Liver (tissue), 3 donors: ENCODE results near the gene TMEM187.

Source experiments
- ATF3 ChIP-seq: IDR thresholded peaks from 2 replicates; pipeline ENCODE4 v1.6.1; 2016; ENCODE audit warnings: antibody characterized with exemption
- CTCF ChIP-seq: fragments of 150-350 bp; IDR thresholded peaks from 2 replicates; pipeline ENCODE4 v1.5.1; 2017; ENCODE audit warnings: improper control_type of control experiment, low read depth, low read length; ENCODE audit not compliant: missing input control
- EGR1 ChIP-seq, 2 donors: IDR thresholded peaks; 2 replicates each; pipeline ENCODE4 v1.6.1; 2016 to 2018; ENCODE audit warnings: antibody characterized with exemption in 2 of 2, low read depth in 2 of 2
- GABPA ChIP-seq, 2 donors: IDR thresholded peaks in 1 of 2; conservative IDR thresholded peaks in 1 of 2; 2 replicates each; pipeline ENCODE4 v1.6.1; 2016; ENCODE audit warnings: antibody characterized with exemption in 2 of 2, mild to moderate bottlenecking in 1 of 2, moderate library complexity in 1 of 2
- HNF4G ChIP-seq: IDR thresholded peaks from 2 replicates; pipeline ENCODE4 v1.6.1; 2016; ENCODE audit warnings: antibody characterized with exemption
- JUND ChIP-seq, 2 donors: IDR thresholded peaks; 2 replicates each; pipeline ENCODE4 v1.6.1; 2016; ENCODE audit warnings: antibody characterized with exemption in 2 of 2
- MAX ChIP-seq: IDR thresholded peaks from 2 replicates; pipeline ENCODE4 v1.6.1; 2016; ENCODE audit warnings: antibody characterized with exemption
- NR2F2 ChIP-seq: IDR thresholded peaks from 2 replicates; pipeline ENCODE4 v1.6.1; 2016; ENCODE audit warnings: antibody characterized with exemption
- RAD21 ChIP-seq, 2 donors: IDR thresholded peaks; 2 replicates each; pipeline ENCODE4 v1.6.1; 2016; ENCODE audit warnings: antibody characterized with exemption in 2 of 2, mild to moderate bottlenecking in 2 of 2
- REST ChIP-seq: IDR thresholded peaks from 2 replicates; pipeline ENCODE4 v1.6.1; 2016; ENCODE audit warnings: antibody characterized with exemption, mild to moderate bottlenecking
- SP1 ChIP-seq: IDR thresholded peaks from 2 replicates; pipeline ENCODE4 v1.6.1; 2018; ENCODE audit warnings: antibody characterized with exemption, mild to moderate bottlenecking
- TAF1 ChIP-seq: conservative IDR thresholded peaks from 2 replicates; pipeline ENCODE4 v1.6.1; 2016; ENCODE audit warnings: antibody characterized with exemption, mild to moderate bottlenecking
- YY1 ChIP-seq: IDR thresholded peaks from 2 replicates; pipeline ENCODE4 v1.6.1; 2016; ENCODE audit warnings: antibody characterized with exemption, mild to moderate bottlenecking
- ZBTB33 ChIP-seq: IDR thresholded peaks from 2 replicates; pipeline ENCODE4 v1.6.1; 2016; ENCODE audit warnings: antibody characterized with exemption
- donor health status: healthy.
- donor health status: healthy.

DNA sequence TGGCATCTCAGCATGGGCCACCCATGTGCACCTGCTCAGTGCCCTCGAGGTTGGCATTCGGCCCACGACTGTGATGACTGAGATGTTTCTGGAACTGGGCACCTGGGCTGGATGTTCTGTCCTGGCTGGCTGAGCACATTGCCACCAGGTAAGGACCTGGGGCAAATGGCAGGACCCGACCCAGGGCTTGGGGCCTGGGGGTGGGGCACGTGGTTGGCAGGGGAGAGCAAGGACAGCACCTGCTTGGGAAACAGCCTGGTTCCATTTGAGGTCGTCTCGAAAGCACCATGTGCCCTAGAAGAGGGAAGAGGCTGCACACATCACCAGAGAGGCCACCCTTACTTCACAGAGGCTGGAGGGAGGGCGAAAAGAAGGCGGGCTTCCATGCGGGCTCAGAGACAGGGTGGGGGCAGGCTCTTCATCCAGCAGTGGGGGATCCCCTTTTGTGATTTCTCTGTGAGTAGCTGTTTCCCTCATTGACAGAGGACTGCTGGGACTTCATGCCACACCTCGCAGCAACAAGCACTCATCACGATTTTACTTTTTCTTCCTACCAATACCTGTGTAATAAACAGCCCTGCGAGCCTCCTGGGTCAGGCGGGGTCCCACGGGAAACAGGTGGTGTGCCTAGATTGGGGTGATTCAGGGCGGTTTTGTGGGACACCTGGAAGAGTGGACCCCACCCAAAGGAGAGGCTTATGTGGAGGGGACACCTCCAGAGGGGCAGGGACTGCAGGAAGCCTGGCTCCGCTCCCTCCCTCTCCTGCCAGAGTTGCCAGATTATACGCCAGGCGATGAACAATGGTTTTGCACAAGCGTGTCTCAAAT lies 12.0 kb downstream of the TMEM187 start:
- TF ChIP-seq CTCF = no peak
- no peak for TF ChIP-seq GABPA (IDR thresholded peaks at IDR 0.05 in 1 of 2, conservative IDR thresholded peaks at IDR 0.05 in 1 of 2)
- no peak for TF ChIP-seq RAD21 (IDR thresholded peaks at IDR 0.05)
- no peak for TF ChIP-seq JUND (IDR thresholded peaks at IDR 0.05)
- no peak for TF ChIP-seq REST
- TF ChIP-seq TAF1 = no peak
- no peak for TF ChIP-seq MAX
- TF ChIP-seq SP1 = no peak
- no peak for TF ChIP-seq HNF4G
- no peak for TF ChIP-seq ATF3
- TF ChIP-seq YY1 = no peak
- TF ChIP-seq NR2F2 = no peak
- no peak for TF ChIP-seq EGR1 (IDR thresholded peaks at IDR 0.05; ENCODE audit: low read depth in 2 of 2)
- TF ChIP-seq ZBTB33 = no peak
